Body of pancreas (tissue), 4 donors: Measurements from ENCODE around the gene CISD3.

Source experiments
- CTCF ChIP-seq, 7 experiments: fragments of 450-650 bp in 4 of 7; fragments of 200-600 bp in 3 of 7; sonication (generic) in 3 of 7; IDR thresholded peaks; one replicate each; pipeline ENCODE4 v1.5.1; 2016 to 2019; ENCODE audit warnings: antibody characterized with exemption in 7 of 7
- POLR2A ChIP-seq, 3 donors: fragments of 450-650 bp; IDR thresholded peaks; one replicate each; pipeline ENCODE4 v1.6.1; 2016; ENCODE audit warnings: antibody characterized with exemption in 3 of 3, mild to moderate bottlenecking in 2 of 3

DNA sequence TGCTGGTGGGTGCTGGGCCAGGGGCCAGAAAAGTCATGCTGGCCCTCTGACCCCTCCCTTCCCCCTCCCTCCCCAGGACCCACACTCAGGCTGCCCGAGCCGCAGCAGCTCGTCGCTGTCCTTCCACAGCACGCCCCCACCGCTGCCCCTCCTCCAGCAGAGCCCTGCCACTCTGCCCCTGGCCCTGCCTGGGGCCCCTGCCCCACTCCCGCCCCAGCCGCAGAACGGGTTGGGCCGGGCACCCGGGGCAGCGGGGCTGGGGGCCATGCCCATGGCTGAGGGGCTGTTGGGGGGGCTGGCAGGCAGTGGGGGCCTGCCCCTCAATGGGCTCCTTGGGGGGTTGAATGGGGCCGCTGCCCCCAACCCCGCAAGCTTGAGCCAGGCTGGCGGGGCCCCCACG, 8.3 kb upstream of the CISD3 start:
- no peak for TF ChIP-seq POLR2A (IDR thresholded peaks at IDR 0.05)
- no peak for TF ChIP-seq CTCF (IDR thresholded peaks at IDR 0.05)
